Activated CD4-positive, alpha-beta T cell treated with anti-CD3 and anti-CD28 coated beads, Interleukin-2, amount 50 U/mL, for 24 hours (primary cell): ENCODE results near the gene MTCL3.
"Not testable (repeated sequence)": the region's sequence is repeated elsewhere in the genome, so short reads cannot be mapped to it uniquely, and the experiment has no call there.

Experiments
- DNase-seq, 2 donors: peaks; one replicate each; pipeline ENCODE4 v3.0.0-alpha.2; 2020; ENCODE audit warnings: low read depth in 1 of 2, low spot score in 1 of 2

Gene MTCL3

DNA sequence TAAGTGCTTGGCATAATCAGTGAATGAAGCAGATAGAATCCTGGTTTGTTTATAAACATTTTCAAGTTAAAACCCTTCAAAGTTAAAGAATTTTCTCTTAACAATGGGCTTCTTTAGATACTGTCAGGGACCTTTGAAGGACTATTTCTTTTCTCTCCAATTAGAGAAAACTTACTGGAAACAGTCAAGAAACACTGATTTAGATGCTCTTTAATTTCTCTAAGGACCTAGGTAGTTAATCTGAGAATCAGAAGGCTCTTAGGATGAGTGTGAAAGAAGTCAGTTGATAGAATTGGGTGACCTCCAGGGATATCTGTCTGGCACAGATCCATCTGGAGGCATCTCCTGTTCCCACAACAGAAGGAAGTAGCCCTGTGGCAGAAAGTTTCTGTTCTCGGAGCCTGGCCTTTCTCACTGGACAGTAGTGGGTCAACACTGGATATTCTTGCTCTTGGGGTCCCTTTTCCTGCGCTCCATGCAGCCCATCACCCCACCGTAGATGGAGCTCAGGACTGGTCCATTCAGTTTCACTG is 82.5 kb downstream of the MTCL3 start:
- DNase-seq, result no peak

DNA sequence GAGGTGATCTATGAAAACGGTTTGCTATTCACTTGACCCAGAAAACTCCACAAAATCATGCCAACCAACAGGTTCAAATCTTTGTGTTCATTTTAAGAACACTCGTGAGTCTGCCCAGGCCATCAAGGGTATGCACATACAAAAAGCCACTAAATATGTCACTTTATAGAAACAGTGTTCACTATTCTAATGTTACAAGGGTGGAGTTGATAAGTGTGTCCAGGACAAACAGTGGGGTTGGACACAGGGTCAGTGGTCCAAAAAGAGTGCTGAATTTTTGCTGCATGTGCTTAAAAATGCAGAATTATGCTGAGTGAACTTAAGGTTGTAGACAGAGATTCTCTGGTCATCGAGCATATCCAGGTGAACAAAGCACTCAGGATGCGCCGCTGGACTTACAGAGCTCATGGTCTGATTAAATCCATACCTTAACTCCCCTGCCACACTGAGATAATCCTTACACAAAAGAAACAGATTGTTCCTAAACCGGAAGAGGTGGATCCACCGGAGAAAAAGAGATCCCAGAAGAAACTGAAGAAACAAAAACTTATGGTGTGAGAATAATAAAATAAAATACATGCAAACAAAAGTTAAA is 83.4 kb downstream of the MTCL3 start:
- no peak for DNase-seq

DNA sequence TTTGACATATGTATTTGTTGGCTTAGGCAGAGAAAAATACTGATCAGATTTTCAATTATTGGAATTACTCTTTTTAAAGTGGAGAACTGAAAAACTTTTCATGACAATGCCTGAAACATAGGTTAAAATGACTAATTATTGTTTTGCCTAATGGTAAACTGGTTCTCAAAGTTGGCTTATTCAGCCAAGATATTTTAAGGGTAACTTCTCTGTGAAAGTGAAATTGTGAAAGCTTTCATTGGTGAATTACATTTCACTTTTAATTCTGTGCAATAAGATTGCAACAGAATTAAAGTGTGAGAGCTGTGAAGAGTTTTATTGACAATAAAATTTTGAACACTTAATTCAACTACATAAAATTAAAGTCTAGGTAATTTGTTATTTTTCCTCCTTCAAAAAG is 84.5 kb downstream of the MTCL3 start:
- no peak for DNase-seq

DNA sequence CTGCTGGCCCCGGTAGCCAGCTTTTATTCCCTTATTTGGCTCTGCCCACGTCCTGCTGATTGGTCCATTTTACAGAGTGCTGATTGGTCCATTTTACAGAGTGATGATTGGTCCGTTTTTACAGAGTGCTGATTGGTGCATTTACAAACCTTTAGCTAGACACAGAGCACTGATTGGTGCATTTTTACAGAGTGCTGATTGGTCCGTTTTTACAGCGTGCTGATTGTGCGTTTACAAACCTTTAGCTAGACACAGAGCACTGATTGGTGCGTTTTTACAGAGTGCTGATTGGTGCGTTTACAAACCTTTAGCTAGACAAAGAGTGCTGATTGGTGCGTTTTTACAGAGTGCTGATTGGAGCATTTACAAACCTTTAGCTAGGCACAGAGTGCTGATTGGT is 90.6 kb downstream of the MTCL3 start:
- not testable (repeated sequence) for DNase-seq

DNA sequence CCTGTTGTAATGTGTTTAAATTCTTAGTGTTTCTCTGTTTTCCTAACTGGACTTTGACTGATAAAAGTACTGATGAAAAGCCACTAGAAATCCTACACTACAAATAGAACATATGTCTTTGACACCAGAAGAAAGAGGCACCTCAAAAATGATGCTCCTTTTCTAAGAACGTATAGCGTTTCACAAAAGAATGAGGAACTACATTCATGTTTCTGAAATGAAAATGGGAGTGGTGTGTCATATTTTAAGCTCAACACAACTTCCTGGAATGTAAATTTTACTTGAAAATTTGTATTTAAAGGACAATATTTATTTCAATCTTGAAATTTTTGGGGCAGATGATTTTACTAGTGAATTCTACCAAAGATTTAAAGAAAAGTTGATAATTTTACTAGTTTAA is 95.2 kb downstream of the MTCL3 start:
- no peak for DNase-seq
